ENCODE measurements around the gene EPHA3. TPM values are rescaled to one million over a fixed set of nuclear protein-coding genes. Genes with fewer than 3 reads are reported as not detected.

Gene EPHA3
- total RNA-seq, 2 donors from 2014 or later = 3.5 to 10.2 TPM

- no peaks in the 10 kb centered on the region for H3K9me3 ChIP-seq
- H3K4me1 ChIP-seq (ENCODE audit: control insufficient read depth in 1 of 2, low read depth in 2 of 2) = no peaks in the 10 kb centered on the region
- H3K27me3 ChIP-seq (replicated peaks; ENCODE audit: insufficient read depth) = no peaks in the 10 kb centered on the region
- no peak overlapping the region for H3K4me3 ChIP-seq
- ATAC-seq (ENCODE audit: insufficient number of reproducible peaks, low FRiP score, low read depth) = no peak
- no peak overlapping the region for H3K27ac ChIP-seq
- DNase-seq (ENCODE audit: low spot score) = no peak
- no peak for TF ChIP-seq CTCF (IDR thresholded peaks at IDR 0.05)
- H3K36me3 ChIP-seq = no peaks in the 10 kb centered on the region
Observed at GRCh38 chr3:89455240-89455639, 347.8 kb downstream of the EPHA3 start.

DNA sequence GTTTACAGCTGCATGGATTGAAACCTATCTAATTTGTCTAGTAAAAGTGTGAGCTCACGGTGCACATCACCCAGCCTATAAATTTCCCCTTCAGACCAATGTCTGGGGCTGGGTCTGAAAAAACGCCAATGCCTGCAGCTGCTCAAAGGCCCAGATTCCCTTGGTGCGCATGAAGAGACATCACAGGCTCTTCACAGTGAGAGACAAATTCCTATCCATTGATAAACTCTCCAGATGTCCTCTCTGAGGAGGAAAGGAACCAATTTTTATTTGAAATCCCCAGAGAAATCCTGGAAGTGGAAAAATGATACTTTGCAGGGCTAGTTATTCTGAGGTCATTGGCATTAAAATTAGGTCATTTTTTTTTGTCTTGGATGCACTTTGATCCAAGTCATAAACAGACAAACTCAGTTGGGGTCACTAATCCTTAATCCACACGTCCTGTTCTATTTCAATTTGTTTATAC is 360.5 kb downstream of the EPHA3 start:
- no peak for TF ChIP-seq CTCF (IDR thresholded peaks at IDR 0.05)
- ATAC-seq (ENCODE audit: insufficient number of reproducible peaks, low FRiP score, low read depth) (no peak), DNase-seq (ENCODE audit: low spot score) (no peak)

GRCh38 chr3:89472101-89472500 is 364.7 kb downstream of the EPHA3 start:
- no peak for DNase-seq (ENCODE audit: low spot score)
- Histone ChIP-seq H3K4me3 (no peak overlapping the region), H3K27me3 (replicated peaks; ENCODE audit: insufficient read depth) (no peaks in the 10 kb centered on the region), H3K4me1 (ENCODE audit: control insufficient read depth in 1 of 2, low read depth in 2 of 2) (no peaks in the 10 kb centered on the region), H3K9me3 (no peaks in the 10 kb centered on the region), H3K36me3 (no peaks in the 10 kb centered on the region), H3K27ac (no peak overlapping the region)
- ATAC-seq (ENCODE audit: insufficient number of reproducible peaks, low FRiP score, low read depth) = no peak
- no peak for TF ChIP-seq CTCF (IDR thresholded peaks at IDR 0.05)

More for the DNA sequence above, 360.5 kb downstream of the EPHA3 start:
- Histone ChIP-seq H3K27me3 (replicated peaks; ENCODE audit: insufficient read depth) (no peaks in the 10 kb centered on the region), H3K4me3 (no peak overlapping the region), H3K36me3 (no peaks in the 10 kb centered on the region), H3K9me3 (no peaks in the 10 kb centered on the region), H3K4me1 (ENCODE audit: control insufficient read depth in 1 of 2, low read depth in 2 of 2) (no peaks in the 10 kb centered on the region), H3K27ac (no peak overlapping the region)

- Histone ChIP-seq H3K4me1 (ENCODE audit: control insufficient read depth in 1 of 2, low read depth in 2 of 2) (no peaks in the 10 kb centered on the region), H3K27me3 (replicated peaks; ENCODE audit: insufficient read depth) (no peaks in the 10 kb centered on the region), H3K36me3 (no peaks in the 10 kb centered on the region), H3K27ac (no peak overlapping the region), H3K9me3 (no peaks in the 10 kb centered on the region), H3K4me3 (no peak overlapping the region)
- DNase-seq (ENCODE audit: low spot score) (no peak), ATAC-seq (ENCODE audit: insufficient number of reproducible peaks, low FRiP score, low read depth) (no peak)
- TF ChIP-seq CTCF (IDR thresholded peaks at IDR 0.05) = no peak
Observed at GRCh38 chr3:89474333-89475130, 367.1 kb downstream of the EPHA3 start.

DNA sequence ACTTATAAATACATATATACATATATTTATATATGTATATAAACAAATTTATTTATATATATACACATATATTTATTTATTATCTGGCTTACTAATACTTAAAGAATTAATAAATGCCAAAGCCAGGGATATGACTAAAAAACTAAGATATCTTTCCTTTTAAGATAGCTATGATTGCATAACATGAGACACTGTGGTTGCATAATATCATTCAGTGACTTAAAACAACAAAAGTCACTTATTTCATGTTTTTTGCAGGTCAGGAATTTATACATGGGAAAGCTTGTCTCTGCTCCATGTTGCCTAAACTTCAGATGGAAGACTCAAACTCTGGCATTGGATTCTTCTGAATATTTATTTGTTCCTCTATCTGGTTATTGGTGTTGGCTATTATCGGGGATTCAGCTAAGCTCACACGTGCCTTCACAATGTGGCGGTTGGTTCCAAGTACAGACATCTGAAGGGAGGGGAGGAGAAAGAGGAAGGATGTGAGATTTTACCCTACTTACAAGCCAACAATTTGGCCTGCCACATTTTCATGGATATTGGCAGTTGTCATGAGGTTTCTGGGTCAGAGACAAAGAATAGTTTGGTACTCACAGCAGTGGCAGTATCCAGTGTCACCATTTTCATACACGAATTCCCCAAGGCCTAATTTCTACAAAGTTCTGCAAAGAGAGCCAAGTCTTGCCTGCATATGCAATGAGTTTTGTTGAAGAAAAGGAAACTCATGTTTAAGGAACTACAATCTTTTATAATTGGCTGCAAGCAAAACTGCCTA is 381.6 kb downstream of the EPHA3 start:
- ATAC-seq (ENCODE audit: insufficient number of reproducible peaks, low FRiP score, low read depth) = no peak
- no peak overlapping the region for H3K27ac ChIP-seq
- H3K9me3 ChIP-seq = no peaks in the 10 kb centered on the region
- H3K27me3 ChIP-seq (replicated peaks; ENCODE audit: insufficient read depth) = no peaks in the 10 kb centered on the region
- H3K4me3 ChIP-seq = no peak overlapping the region
- no peak for TF ChIP-seq CTCF (IDR thresholded peaks at IDR 0.05)
- no peak for DNase-seq (ENCODE audit: low spot score)
- H3K4me1 ChIP-seq (ENCODE audit: control insufficient read depth in 1 of 2, low read depth in 2 of 2) = no peaks in the 10 kb centered on the region
- no peaks in the 10 kb centered on the region for H3K36me3 ChIP-seq

Data from thoracic aorta (tissue), 2 donors.